CD4-positive, alpha-beta T cell treated with Interleukin-15 for 4 hours (primary cell): ENCODE data around the gene RAB31.

Source experiments
- DNase-seq: peaks from one replicate; pipeline ENCODE4 v3.0.0-alpha.2; 2020; ENCODE audit warnings: low spot score

The RAB31 gene

DNA sequence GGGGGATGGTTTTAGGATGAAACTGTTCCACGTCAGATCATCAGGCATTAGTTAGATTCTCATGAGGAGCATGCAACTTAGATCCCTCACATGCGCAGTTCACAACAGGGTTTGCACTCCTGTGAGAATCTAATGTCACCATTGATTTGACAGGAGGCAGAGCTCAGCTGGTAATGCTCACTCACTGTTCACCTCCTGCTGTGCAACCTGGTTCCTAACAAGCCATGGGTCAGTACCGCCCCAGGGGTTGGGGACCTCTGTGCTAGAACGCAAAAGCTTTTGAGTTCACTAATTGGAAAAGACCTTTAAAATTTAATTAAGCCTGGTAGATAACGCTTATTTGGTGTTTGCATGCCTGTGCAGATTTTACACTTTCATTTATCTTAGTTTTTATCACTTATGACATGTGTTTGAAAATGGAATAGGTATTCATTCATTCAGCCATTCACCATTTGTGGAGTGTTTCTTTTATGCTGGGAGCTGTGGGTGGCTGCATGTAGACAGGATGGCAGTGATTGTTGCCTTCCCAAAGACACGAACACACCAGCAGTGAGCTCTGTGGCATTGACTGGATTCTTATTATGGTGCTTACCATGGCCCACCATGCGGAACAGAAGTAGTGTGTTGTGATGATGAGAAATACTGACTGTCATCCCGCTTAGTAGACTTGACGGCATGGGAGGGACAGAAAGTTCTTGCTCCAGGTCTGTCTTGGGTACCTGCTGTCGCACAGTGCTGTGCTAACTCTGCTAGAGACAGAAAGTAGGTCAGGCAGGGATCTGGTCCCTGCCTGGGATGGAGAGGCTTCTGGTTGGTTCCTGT lies 6.4 kb downstream of the RAB31 start:
- DNase-seq: no peak

DNA sequence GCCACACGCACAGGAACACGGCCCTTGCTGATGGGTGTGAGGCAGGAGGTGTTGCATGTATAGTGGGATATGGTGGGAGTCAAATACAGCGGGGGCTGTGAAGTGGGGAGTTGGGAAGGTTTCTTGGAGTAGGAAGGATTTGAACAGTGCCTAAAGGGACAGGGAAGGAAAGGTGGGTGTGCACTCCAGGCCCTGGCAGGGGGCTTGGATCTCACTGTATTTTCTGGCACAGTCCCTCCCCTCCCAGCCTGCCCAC lies 6.9 kb downstream of the RAB31 start:
- no peak for DNase-seq

DNA sequence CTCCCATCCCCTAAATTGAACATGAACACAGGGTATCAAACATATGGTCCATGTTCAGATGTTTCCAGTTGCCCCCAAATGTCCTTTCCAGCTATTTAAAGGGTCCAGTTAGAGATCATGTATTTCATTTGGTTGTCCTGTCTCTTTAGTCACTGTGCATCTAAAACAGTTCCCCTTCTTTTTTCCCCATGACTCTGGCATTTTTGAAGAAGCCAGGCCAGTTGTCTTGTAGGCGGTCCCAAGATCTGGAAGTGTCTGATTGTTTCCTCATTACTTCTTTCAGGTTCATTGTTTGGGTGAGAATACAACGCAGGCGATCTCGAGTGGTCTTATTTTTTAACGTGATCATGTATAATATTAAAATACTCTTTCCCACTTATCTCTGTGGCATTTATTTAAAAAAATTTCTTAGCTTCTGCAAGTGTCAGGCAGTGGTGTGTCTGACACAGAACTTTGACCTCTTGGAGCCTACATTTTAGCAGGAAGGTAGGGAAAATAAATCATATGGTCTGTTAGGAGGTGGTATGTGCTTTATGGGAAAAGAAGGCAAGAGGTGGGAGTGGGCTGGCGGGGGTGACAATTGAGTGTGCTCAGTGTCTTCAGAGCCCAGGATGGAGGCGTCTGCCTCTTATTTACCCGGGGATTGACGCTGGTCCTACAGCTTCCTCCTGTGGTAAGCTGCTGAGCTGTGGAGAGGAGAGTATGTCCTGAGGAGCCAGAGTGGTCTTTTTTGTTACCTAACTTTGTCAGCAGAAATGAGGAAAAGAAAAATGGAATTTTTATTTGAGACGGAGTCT lies 8.1 kb downstream of the RAB31 start:
- no peak for DNase-seq

DNA sequence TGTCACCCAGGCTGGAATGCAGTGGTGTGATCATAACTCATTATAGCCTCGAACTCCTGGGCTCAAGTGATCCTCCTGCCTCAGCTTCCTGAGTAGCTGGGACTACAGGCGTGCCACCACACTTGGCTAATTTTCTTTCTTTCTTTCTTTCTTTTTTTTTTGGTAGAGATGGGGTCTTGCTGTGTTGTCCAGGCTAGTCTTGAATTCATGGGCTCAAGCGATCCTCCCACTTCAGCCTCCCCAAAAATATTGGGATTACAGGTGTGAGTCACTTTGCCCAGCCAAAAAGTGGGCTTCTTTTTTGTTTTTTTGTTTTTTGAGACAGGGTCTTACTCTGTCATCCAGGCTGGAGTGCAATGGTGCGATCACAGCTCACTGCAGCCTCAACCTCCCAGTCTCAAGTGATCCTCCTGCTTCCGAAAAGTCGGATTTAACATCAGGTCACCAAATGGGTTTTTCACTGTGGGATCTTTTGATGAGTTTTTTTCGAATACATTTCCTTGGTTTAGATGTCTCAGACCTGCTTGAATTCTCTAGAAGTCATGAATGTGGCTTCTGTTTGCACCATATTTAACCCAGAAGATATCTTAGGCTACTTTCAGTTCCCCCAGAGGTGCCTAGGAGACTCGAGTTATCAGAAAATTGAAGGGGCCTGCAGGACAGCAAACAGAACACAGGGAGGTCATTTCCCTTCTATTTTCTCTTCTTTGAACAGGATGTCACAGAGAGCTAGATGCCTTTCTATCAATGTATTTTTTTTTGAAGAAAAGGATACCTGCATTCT lies 8.9 kb downstream of the RAB31 start:
- no peak for DNase-seq

DNA sequence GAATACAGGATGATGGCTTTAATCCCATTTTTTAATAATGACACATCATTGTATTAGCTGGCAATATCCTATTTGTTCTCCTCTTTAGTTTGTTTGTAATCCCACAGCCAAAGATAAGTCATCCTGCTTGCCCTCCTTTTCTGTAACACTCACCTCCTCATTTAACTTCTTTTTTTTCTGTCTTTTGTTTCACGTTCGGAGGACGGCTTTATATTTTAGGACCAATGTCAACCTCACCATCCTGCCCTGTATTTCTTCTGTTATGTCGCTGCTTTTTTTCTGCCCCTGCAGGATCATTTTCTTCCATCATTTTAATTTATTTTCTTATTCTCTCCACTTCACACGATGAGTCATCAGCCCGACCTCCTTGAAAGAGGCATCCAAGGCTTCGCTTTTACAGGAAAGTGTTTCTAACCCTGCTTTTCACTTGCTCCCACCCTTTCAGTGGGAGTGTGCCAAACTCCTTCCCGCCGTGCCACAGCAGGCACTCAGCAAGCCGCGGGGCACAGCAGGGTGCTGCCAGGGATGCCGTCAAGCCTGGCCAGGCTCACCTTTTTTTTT lies 11.4 kb downstream of the RAB31 start:
- DNase-seq: no peak

DNA sequence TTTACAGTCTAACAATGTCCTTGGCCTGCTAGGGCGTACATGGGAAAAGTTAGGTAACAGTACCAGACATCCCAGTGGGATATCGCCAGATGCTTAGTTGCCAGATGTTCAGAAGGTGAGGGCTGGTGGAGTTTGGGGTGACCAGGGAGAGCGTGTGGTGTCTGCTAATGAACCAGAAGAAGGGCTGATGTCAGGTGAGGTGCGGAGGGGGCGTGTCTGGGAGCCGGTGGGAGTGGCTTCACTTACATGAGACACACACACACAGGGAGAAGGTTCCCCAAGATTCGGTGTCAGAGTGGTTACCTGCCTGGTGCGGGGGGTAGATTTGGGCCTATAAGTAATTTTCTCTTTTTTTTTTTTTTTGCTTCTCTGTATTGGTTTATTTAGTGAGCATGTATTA lies 12.2 kb downstream of the RAB31 start:
- DNase-seq: no peak

DNA sequence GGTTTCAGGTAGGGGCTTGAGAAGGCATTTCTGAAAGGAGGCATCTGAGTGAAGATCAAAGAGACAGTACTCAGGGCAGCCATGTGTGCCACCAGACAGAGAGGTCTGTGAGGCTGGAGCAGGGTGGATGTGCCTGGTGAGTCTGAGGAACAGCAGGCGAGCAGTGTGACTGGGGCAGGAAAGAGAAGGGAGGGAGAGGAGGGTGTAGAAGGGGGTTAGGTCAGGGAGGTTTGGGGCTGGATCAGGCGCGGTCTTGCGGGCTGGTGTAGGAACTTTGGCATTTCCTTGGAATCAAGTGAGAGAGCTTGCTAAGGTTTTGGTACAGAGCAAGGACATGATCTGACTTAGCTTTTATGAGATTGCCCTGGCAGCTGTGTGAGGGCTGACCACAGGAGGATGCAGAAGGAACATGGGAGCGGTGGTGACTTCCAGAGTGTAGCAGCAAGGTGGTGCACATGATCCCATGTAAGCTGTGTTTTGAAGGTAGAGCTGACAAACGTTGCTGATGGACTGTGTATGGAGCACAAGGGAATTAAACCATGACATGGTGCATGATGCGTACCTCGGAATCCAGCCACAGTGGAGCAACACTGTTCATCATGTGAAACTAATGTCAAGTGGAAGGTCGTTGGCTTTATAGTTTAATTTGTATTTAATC lies 13.9 kb downstream of the RAB31 start:
- no peak for DNase-seq

DNA sequence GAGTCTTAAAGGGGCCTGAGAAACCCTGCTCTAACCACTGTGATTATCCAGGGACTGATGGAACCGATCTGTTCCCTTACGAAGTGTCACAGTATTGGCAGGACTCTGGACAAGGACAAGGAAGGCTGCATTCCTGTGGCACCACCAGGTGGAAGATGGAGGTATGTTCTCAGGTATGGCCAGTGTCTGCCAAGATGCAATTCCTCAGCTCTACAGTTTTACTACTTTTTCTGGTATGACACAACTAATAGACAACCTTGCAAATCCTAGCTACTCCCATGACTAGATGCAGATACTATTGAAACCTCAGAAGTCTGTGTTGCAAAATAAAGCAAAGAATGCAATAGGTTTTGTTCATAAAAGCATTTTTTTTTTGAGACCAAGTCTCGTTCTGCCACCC lies 14.6 kb downstream of the RAB31 start:
- DNase-seq: no peak

DNA sequence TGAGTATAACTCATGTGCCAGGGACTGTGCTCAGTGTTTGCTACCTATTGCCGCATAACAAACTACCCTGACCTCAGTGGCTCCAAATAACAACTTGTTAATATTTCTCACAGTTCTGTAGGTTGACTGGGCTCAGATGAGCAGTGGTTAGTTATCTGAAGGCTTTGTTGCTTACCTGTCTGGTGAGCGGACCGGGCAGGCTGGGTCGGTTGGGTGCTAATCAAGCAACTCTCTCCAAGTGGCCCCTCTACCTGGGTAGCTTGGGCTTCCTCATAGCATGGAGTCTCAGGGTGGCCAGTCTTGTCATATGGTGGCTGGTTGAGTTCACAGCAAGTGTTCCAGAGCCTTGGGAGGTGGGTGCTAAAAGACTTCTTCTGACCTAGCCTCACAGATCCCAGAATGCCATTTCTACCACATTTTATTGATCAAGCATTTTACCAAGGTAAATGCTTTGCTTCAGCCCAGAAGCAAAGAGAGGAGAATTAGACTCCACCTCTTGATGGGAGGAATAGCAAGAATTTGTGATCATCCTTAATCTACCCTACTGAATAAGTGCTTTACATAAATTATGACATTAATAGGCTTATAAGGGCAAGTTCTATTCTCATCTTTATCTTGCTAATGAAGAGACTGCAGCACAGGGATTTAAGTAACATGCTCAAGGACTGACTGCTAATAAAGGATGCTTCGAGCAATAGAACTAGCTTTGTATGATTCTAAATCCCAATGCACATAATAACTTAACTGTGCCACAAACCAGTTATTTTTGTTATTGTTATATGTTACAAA lies 16.9 kb downstream of the RAB31 start:
- DNase-seq: no peak

DNA sequence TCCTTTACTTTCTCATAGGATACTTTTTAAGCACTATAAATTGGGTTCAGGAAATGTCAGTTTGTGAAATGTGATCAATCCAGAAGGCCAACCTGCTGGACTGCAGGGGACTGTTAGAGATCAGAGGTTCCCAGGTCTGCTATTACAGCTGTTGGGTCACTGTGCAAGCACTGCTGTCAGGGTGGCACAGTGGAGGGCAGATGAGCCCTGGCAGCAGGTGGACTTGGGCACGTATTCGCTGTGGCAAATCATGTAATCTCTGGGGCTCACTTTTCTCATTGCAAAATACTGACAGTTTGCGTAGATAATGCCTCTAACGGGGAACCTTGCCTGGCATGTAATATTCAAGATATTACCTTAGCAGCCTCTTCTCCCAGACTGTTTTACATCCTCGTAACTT lies 18.1 kb downstream of the RAB31 start:
- DNase-seq: no peak

DNA sequence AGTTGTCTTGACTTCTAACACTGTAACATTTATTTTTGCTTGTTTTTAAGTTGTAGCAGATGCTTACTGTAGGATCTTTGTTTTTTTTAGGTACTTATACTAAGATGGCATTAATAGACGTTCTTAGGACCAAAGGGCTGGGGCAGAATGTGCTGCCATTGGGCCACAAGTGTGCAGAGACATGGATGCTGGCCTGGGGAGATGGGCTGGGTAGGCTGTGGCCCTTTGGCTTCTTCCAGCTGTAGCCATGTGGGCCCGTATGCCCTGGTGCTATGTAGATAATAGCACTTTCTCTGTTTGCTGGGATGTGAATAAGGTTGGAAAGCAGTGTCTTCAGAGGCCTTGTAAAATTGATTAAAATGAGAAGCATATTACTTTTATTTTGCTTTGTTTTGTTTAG lies 18.8 kb downstream of the RAB31 start:
- no peak for DNase-seq

DNA sequence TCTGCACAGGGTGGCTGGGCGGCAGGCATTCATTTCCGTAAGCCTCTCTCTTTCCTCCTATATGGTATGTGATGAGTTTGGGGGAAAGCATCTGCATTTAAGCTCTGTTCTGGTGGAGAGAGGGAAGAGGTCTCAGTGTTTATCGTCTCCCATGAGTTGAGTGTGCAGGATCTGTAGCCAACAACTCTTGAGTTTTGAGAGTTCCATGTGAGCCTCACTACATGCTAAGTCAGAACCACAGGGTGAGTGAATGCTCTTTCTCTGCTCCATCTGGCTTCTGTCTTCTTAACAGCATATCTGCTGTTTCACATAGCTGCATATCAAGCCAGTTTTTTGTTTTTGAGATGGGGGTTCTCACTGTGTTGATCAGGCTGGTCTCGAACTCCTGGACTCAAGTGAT lies 22.7 kb downstream of the RAB31 start:
- no peak for DNase-seq

DNA sequence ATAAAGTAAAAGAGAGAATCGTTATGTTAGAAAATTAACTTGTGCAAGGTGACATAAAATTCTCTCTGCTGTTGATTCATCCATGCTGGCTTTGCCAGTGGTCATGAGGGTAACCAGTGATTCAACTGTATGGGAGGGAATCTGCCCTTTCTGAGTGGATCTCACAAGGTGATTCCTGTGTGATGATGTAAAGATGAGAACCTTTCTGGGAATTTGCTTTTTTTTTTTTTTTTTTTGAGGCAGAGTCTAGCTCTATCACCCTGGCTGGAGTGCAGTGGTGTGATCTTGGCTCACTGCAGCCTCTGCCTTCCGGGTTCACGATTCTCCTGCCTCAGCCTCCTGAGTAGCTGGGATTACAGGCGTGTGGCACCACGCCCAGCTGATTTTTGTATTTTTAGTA lies 23.3 kb downstream of the RAB31 start:
- no peak for DNase-seq

DNA sequence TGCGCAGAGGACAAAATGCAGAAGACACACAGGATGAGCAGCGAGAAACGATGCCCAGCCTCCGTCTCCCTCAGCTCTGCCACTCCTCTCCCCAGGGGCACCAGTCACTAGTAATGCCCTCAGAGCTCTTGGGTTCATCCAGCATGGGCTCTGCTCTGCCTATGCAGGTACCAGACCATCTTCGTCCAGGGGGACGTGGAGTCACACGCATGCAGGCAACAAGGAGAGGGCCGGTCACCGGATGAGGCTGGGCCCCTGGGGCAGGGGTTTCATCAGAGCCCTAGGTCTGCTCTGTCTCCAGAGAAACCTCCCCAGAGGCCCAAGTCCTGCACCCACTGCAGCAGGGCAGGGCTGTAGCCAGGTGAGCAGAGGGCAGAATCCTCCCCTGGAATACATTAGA lies 23.9 kb downstream of the RAB31 start:
- no peak for DNase-seq

DNA sequence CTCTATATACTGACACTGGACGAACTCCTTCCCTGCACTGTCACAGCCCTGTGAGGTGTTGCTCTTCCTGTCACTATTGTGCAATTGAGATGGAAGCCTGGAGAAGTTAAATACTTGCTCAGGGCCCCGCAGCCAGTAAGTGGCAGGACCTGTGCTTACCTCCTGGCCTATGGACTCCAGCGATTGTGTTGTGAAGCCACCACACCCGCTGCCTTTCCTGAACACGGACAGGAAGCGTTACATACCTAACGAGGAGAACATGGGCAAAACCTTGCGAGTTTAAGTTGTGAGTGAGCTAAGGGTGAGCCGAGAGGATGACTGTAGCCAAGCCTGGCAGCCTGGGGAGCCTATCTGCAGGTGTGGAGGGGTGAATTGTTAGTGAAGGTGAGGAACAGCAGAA lies 26.1 kb downstream of the RAB31 start:
- no peak for DNase-seq

DNA sequence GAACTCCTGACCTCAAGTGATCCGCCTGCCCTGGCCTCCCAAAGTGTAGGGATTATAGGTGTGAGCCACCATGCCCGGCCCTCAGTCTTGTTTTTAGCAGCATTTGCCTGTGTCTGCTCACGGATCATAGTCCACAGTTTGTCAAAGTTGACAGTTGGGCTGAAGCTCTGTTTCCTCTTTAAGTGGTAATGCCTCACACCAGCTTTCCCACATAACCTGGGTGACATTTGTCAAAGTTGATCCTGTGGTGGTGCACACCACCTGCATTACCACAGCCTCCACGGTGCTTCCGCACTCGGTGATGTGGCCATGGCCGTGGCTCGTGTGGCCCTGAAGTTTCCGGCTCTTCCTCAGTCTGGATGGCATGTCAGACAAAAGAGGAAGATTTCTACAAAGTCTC lies 27.1 kb downstream of the RAB31 start:
- no peak for DNase-seq

DNA sequence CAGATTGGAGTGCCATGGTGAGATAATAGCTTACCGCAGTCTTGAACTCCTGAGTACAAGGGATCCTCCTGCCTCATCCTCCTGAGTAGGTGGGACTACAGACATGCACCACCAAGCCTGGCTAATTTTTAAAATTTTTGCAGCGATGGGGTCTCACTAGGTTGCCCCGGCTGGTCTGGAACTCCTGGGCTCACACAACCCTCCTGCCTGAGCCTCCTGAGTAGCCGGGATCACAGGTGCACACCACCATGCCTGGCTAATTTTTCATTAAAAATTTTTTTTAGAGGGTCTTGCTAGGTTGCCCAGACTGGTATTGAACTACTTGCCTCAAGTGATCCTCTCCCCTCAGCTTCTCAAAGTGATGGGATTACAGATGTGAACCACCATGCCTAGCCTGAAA lies 27.8 kb downstream of the RAB31 start:
- no peak for DNase-seq

DNA sequence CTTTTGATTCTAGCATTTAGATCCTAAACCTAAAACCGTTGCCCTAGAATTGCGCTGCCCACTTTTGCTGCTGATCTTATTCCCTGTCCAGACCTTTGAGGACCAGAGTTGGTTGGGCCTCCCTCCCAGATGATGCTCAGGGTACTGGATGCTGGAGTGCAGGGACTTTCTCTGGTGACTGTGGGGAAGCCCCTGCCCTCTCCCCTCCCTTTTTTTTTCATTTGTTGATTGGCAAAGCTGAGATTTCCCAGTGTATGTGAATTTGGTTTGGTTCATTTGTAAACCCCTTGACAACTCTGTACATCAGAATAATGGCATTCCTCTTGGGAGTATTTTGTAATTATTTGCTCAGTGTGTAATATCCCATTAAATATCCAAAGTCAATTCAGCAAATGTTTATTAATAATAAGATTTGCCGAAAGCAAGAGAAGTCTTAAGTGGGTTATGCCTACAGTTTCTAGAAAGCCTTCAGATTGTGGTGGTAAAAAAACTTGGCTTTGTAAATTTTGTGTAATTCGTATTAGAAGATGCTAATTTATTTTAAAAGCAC lies 28.3 kb downstream of the RAB31 start:
- DNase-seq: no peak

DNA sequence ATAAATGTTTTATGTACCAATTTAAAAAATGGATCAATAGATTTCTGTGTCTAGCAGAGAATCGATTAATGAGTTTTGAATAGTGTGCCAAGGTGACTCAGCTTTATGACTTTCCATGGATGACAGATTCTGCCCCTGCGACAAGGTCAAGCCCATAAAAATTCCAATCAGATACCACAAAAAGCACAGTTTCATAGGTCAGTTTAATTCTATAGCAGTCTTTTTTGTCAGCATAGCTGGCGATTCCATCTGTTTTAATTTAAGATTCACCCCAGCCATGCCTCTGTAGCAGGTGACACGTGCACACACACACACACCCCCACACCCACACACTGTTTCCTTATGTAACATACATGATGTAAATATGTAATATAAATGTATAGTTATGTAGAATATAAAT lies 28.9 kb downstream of the RAB31 start:
- no peak for DNase-seq

DNA sequence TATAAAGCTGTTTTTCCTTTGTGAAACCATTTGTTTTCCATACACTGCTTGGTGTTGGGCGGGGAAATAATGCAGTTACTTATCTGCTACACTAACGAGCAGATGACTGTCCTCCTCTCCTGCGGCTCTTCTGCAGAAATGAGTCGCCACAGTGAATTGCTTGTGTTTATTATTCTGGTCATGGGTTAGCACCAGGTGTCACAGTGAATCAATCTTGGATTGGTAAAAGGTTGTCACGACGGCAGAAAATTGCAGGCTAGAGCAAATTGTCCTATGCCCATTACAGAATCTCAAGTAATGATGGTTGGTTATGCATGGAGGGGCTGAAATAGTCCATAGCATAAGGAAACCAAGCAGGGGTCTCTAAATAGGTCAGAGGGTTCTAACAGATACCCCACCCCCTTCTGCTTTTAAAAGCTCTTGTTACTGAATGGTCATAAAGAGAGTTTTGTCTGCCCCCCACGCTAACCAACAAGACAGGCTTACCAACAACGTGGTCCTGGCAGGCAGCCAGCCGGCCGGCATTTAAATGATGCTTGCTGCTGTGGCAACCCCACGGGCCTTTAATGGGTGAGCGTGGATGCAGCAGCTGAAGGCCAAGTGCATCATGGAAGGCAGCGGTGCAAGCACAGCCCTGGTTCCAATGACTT lies 29.5 kb downstream of the RAB31 start:
- DNase-seq: no peak
